NCI-H748 (cell line): ENCODE measurements around the gene LAMA2.
"Not testable (repeated sequence)": the region's sequence is repeated elsewhere in the genome, so short reads cannot be mapped to it uniquely, and the experiment has no call there.

ENCODE experiments used
- DNase-seq: peaks from one replicate; lab custom pipeline; 2025; ENCODE audit not compliant: unreplicated experiment; lab: John Stamatoyannopoulos, UW

LAMA2 gene

DNA sequence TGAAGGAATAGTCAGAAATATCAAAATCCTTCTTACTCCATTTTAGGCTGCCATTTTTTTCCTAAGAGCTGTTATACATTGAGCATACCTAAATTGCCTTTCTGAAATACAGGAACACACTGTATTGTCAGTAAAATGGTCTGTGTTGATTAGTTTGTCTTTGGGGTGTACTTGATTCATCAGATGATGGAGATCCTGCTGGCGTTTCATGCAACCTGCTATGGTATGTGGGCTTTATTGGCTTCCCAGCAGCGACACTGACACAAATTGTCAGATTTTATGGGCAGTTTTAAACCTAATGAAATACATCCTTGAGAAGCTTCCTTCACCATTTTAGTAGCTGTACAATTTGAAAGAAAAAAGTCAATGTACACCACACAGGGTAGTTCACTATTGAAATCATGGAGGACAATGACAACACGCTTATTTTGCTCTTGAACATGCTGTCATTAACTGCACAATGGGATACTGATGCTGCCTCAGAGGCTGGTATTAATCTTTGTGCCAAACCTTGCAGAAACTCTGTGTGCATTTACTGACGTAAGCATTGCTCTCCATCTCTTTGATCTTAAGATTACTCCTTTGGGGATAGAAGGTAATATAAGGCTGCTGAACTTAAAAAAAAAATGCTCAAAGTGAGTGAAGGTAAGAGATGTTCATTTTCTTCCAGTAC, 124.9 kb downstream of the LAMA2 start:
- DNase-seq: no peak

DNA sequence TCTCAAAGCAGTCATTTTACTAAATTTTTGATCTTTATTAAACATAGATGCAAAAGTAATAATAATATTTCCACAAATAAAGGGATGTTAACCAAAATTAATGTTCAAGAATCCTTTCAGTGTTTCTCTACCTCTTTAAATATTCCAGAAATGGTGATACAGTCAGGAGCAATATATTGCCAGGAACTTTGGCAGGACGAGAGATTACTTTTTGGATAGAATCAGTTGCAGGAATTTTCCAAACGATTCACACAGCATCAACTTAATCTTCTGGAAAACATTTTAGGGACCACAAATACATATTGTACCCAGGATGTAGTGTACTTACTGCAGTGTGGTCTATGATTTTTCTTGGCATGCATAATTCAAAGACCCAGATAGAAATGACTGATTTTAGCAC, 125.7 kb downstream of the LAMA2 start:
- DNase-seq: no peak

DNA sequence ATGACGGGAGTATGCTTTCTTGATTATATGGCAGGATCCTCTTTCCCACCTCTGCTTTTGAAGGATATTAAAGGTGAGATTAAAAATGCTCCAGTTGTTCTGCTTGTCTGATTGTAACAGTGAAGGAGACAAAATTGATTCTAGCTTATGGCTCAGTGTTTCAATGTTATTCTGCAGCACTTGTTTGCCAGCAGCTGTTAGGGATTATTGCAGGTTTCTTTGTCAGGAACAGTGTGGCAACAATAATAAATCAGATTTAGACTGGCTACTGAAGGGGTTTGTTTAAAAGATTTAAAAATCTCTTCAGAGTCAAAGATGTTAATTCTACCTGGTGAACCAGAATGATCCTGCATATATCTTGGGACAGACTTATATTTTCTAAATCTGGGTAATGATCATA, 126.9 kb downstream of the LAMA2 start:
- no peak for DNase-seq

DNA sequence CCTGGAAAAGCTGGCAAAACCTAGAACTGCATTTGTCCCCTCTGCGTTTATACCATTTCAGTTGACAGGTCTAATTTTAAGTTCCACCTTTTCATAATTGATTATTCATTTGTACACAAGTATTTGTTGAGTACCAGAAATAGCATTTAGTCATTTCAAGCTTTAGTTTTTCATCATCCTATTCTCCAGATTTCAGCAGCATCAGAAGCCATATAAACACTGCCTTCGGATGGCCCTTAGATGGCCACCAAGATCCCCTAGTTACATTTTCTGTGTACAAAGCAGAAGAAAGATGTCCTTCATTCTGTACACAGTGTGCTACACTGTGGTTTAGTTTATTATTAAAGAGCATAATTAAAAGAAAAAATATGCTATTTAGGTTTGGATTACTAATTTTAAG, 131.4 kb downstream of the LAMA2 start:
- no peak for DNase-seq

DNA sequence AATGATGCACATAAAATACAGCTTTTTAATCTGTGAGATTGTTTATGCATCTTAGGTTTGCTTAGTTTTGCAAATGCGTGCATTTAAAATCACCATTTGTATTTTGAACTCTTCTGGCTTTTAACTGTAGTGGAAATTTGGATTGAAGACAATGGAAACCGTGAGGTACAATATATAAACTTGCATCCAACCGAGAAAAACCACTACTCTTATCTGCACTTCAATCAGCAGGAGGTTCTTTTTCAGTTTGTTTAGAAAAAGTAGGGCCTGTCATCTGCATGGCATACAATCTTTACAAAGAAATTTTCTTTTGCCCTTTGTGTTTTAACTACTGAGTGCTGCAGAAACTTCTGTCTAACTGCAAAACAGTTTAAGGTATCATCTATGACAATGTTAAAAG, 132.8 kb downstream of the LAMA2 start:
- no peak for DNase-seq

DNA sequence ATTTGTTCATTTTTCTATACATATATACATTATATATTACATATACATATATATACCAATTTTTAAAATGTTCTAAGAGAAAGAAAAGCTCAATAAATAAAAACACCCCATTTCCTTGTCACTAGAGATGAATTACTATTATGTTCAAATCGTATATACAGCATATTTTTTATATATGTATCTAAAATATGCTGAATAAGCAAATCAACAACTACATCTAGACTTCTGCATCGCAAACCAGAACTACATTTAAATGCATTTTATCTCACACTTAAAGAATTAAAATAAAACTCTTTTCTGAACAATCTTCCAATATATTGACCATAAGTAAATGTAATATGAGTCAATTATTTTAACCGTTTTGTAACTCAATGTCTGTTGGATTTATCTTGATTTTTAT, 133.9 kb downstream of the LAMA2 start:
- DNase-seq: no peak

DNA sequence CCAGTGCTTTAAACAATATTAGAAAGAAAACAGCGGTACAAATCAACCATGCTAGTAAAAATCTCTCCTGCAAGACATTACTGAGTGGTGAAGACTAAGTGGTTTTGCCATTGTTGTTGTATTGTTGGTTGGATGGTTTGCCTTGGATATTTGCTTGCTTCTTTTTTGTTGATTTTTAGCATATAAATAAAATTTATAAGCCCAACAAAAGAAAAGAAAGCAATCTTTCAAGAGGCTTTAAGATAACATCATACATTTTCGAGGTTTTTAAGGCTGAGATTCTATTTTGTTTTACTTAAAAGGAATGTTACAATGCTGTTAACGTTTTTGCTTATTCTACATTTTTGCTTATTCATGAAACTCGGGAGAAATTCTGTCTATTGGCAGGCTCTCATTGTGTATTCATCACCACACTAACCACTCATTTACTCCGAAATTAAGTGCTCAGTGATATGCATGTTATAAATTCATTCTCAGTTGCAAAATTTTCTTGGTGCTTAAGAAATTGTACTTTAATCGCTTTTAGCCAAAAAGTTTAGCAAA, 139.1 kb downstream of the LAMA2 start:
- no peak for DNase-seq

DNA sequence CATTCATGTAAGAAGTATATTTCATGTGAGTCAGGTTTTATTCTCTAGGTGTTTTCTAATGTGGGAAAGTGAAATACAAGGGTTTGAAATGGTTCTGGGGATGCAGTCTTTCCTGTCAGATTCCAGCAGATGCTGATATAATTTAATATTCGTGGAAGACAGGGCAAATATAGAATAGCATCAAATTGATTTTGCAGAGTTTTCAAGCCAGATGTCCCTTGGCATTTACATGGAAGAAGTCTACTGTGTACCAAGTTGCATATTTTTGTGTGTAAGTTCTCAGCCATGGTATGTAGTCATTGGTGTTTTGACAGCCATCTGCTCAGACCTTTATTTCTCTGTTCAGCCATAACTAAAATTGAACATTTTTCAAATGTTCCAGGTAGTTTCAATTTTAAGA, 143.7 kb downstream of the LAMA2 start:
- no peak for DNase-seq

DNA sequence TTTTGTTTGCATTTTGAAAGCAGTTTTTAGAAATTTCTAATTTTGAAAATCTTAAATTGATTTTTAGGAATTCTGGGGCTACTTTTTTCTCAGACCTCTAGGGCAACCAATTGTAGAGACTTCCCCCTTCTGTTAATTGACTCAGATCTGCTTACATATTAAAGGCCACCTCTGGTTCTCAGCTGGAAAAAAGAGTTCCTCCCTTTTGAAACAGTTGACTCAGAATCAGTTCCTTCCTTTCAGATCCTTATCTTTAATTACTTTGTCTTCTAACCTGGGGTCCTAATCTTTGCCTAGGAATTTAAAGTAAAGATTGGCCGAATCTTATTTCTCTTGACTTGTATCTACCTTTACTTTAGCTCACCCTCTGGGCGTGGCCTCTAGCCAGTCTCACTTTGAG, 146.8 kb downstream of the LAMA2 start:
- DNase-seq: no peak

DNA sequence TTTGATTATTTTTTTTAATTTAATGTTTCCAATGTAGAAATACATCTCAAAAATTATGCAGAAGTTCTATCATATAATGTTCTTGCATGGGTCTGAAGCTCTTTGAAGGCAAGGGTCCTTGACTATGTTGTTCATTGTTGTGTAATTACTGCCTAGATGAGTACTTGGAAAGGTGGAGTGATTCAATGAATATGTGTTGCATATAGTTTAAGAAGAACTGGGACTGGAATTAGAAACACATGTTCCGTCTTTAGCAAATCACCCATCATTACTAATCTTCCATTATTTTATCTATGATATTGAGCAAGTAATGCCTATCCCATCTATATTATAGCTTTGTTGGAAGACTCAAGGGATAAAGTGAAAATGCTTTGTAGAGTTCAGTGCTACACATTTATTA, 147.3 kb downstream of the LAMA2 start:
- DNase-seq: no peak

DNA sequence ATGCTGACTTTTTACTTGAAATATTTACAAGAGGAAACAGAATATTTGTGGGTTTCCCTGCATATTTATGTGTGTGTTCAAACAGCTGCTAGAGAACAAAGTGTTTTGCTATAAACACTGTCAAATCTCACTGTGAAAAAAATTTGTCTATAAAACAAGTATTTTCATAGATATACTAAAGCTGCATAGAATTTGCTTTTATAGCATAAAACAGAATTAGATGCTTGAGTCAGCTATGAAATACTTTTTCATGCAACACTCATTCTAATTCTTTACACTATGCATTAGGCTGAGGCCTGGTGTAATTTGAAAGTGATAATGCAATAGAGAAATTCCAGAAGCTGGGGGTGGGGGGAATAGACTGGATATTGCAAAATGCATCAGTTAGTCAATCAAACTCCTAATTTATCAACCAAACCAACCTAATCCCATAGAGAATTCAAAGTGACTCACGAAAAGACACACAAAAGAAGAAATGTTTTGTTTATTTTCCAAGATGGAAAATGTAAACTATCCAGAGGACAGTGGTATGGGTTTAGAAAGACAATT, 148.2 kb downstream of the LAMA2 start:
- DNase-seq: no peak

DNA sequence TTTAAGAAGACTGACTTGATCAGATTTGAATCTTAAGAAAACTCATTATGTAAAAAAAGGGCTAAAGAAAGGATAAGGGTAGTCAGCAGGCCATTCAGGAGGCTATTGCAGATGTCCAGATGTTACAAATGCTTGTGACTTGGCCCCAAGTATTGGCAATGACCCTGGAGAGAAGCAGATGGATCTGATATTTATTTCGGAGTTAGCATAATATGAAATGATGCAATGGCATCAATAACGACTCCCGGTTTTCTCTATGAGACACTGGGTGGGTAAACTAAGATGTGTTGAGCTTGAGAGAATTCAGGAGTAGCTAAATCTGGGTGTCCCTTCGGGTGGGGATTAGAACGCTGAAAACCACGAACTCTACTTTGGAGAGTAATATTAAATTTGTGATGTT, 149.7 kb downstream of the LAMA2 start:
- no peak for DNase-seq

DNA sequence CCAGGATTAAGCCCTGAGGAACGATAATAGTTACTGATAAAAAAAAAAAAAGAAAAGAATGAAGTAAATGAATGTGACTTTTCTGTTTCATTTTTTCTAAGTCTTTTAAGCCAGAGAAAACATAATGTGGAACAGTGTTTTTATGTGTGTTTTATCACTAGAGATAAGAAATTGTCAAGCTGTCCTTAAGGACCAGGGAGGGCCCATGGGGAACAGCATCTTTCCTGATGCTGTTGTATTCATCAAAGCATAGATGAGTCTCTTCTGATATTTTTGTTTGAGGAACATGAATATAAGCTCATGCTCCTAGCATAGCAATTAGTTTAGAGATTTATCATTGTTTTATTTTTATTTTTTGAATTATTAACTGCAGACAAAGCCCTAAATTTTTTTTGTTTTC, 150.2 kb downstream of the LAMA2 start:
- DNase-seq: no peak

DNA sequence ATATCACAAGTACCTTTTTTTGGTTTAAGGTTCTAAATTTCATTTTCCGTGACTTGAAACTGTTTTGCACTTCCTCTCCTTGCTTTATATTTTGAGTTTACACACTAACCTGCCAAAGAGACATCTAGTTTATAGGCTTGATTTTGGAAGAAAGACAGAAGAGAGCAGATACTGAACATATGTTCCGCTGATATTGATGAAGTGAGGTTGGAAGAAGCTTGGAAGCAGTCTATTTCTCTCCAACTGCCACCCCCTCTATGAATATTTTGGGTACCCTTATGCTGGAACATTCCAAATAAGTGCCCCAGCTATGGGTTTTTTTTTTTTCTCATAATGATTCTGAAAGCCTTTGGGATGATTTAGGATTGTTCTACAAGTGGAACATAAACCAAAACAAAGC, 150.6 kb downstream of the LAMA2 start:
- no peak for DNase-seq

DNA sequence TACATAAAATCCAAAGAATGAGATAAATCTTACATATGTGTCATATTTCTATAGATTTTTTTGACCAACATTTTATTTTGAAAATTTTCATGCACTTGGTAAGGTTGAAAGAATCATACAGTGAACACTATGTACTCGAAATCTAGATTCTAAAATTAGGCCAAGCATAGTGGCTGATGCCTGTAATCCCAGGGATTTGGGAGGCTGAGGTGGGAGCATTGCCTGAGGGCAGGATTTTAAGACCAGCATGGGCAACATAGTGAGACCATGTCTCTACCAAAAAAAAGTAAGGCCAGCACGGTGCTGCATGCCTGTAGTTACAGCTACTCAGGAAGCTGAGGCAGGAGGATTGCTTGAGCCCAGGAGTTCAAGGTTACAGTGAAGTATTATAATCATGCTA, 158.6 kb downstream of the LAMA2 start:
- DNase-seq: no peak

DNA sequence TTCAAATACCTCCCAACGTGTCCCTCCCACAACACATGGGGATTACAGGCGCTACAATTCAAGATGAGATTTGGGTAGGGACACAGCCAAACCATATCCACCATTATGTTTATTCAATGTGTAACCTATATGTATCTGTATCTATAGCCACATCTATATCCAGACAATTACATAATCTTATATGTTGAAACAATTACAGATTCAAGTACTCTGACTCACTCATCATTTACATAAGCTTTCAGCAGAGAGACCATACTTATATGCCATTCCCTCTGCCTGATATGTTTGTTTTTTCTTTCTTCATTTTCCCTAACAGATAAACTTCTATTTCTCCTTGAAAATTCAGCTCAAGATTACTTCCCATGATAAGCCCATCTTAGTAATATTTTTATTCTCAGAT, 163.6 kb downstream of the LAMA2 start:
- no peak for DNase-seq

DNA sequence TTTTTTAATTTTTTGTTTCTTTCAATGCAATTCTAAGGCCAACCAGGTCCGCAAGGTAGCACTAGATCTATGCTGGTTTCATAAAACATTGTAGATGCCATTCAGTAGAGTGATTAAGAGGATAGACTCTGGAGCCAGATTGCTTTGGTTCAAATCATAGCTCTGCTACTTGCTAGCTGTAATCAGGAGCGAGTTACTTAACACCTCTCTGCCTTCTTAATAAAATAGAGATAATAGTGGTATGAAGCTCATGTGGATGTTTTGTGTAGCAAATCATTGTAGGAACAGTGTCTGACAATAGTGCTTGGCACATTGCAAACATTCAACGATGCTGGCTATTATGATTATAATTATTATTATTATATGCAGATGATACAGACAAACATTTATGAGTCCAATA, 164.9 kb downstream of the LAMA2 start:
- DNase-seq: no peak

DNA sequence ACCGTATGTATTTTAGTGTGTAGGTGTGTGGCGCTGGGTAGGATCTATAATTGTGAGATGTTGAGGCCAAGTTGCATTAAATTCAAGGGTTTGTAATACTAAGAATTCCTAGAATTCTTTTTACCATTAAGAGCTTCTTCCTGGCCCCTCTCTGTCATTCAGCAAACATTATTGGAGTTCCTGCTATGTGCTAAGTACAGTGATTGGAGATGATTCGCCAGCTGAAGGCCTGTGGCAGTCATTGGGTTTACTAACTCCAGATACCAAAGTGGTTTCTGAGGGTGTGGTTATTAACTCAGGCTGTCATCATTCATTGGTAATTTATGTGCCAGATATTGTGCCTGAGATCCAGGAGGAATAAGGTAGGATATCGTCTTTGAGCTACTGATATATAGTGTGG, 167.1 kb downstream of the LAMA2 start:
- no peak for DNase-seq

DNA sequence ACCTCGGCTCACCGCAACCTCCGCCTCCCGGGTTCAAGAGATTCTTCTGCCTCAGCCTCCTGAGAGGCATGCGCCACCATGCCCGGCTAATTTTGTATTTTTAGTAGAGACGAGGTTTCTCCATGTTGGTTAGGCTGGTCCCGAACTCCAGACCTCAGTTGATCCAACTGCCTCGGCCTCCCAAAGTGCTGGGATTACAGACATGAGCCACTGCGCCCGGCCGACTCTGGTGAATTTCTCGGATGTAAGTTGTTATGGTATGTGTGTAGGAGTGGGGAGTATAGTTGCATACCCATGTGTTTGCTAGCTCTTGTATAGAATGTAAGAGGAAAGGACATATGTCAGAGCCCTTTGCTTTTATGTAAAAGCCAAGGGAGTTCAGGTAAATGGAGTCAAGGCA, 170.2 kb downstream of the LAMA2 start:
- not testable (repeated sequence) for DNase-seq

DNA sequence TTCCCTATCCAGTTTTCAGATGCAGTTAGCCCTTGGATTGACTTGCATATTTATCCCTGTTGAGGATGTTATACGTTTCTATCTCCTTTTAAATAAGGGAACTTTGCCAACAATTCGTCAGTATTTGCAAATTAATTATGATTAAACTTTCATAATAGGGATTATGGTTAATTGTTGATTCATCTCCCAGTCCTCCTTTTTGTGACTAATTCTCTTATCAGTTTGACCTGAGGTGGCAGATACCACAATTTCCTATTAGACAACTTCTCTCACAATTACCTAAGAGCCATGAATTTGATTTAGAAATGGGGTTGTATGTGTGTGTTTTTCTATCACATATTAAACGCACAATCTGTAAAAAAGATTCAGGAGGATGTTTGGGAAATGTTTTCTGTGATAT, 172.9 kb downstream of the LAMA2 start:
- no peak for DNase-seq

DNA sequence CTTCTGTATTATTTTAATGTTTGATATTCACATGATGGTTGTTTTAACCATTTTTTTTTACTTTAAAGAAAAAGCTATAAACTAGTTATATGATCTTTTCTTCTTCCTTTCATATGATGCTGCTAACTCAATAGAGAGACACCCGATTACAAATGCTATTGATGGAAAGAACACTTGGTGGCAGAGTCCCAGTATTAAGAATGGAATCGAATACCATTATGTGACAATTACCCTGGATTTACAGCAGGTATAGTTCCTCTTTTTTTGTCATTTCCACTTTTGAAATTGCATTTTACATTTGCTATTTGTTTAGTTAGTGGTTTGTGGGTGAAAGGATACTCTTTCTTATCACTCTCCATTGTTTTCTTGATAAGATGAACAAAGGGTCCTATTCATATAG, 176.7 kb downstream of the LAMA2 start:
- DNase-seq: no peak

DNA sequence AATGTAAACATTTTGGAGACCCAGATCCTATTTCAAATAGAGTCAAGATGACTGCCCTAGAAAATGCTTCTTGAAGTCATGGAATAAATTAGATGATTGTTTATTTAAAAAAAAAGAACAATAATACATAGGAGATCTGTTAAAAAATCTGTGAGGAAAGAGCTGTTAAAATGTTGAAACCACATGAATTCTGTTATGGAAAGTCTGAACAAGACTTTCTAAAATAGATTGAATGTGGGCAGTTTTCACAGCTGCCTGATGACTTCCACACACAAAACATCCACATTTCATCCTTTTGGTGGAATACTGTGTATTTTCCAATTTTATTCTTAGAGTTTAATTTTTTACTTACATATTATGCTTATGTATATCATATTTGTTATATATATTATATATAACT, 186.1 kb downstream of the LAMA2 start:
- no peak for DNase-seq

DNA sequence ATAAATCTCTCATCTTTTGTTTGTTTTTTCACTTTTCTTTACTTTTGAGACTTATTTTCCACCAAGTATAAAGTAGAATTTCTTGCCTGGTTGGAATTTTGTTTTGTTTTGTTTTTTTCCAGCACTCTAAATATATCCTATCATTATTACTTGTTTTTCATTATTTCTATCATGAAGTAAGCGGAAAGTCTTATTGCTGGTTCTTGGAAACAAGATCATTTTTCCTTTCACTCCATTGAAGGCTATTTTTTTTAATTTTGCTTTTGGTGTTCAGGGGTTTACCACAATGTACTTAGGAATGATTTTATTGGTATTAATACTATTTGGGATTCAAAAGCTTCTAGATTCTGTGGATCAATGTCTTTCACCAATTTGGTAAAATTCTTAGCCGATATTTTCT, 190.1 kb downstream of the LAMA2 start:
- no peak for DNase-seq
